Hindlimb muscle (tissue), 1 donor: ENCODE measurements around the gene CLRN3. TPM values are rescaled to one million over a fixed set of nuclear protein-coding genes. Genes with fewer than 3 reads are reported as not detected.

Source experiments
- DNase-seq: peaks from one replicate; pipeline ENCODE4 v3.0.0-alpha.2; 2013
- polyA plus RNA-seq: library from polyadenylated mRNA; unstranded; fragments of 120-200 nt; gene quantifications from one replicate; pipeline ENCODE4 v1.2.1, GENCODE V29; 2013; ENCODE audit not compliant: insufficient read length

Gene CLRN3
- polyA plus RNA-seq, 1 donor = not detected

- DNase-seq = no peak
Observed at GRCh38 chr10:127899766-127900387, 7.1 kb upstream of the CLRN3 start.

GRCh38 chr10:127897177-127897576 lies 4.4 kb upstream of the CLRN3 start:
- DNase-seq = no peak

- no peak for DNase-seq
Observed at GRCh38 chr10:127896590-127896989, 3.8 kb upstream of the CLRN3 start.

GRCh38 chr10:127894146-127894545 lies 1.4 kb upstream of the CLRN3 start:
- no peak for DNase-seq

- no peak for DNase-seq
Observed at GRCh38 chr10:127890832-127891334, 1.9 kb downstream of the CLRN3 start.

- DNase-seq = no peak
Observed at GRCh38 chr10:127890216-127890615, 2.5 kb downstream of the CLRN3 start.

GRCh38 chr10:127889605-127890195 lies 3.0 kb downstream of the CLRN3 start:
- DNase-seq = no peak

GRCh38 chr10:127888521-127889312 lies 4.0 kb downstream of the CLRN3 start:
- no peak for DNase-seq

GRCh38 chr10:127887541-127888415 lies 5.0 kb downstream of the CLRN3 start:
- DNase-seq = no peak

- no peak for DNase-seq
Observed at GRCh38 chr10:127886371-127887051, 6.2 kb downstream of the CLRN3 start.

GRCh38 chr10:127884501-127884900 lies 8.2 kb downstream of the CLRN3 start:
- DNase-seq = no peak

GRCh38 chr10:127883516-127883915 lies 9.2 kb downstream of the CLRN3 start:
- no peak for DNase-seq

GRCh38 chr10:127882801-127883459 lies 9.8 kb downstream of the CLRN3 start:
- DNase-seq = no peak

GRCh38 chr10:127882391-127882790 lies 10.3 kb downstream of the CLRN3 start:
- DNase-seq = no peak

GRCh38 chr10:127881262-127881661 lies 11.5 kb downstream of the CLRN3 start:
- DNase-seq = no peak

GRCh38 chr10:127880557-127880956 lies 12.2 kb downstream of the CLRN3 start:
- DNase-seq = peak; percentile 24

- DNase-seq = no peak
Observed at GRCh38 chr10:127878475-127879055, 14.2 kb downstream of the CLRN3 start.

GRCh38 chr10:127877699-127878098 lies 15.0 kb downstream of the CLRN3 start:
- DNase-seq = no peak

GRCh38 chr10:127877116-127877515 lies 15.6 kb downstream of the CLRN3 start:
- no peak for DNase-seq

GRCh38 chr10:127875916-127876315 lies 16.8 kb downstream of the CLRN3 start:
- DNase-seq = no peak

- no peak for DNase-seq
Observed at GRCh38 chr10:127875449-127875765, 17.3 kb downstream of the CLRN3 start.
